Coronary artery (tissue), 2 donors: ENCODE measurements around the gene IQCH.

ENCODE experiments used
- DNase-seq: peaks from one replicate; pipeline ENCODE4 v3.0.0-alpha.2; 2017; ENCODE audit warnings: low spot score
- H3K27ac ChIP-seq, 2 donors: fragments of 200-600 bp; sonication (generic); one replicate each; pipeline ENCODE4 v1.5.1; 2016 to 2019
- H3K4me3 ChIP-seq: fragments of 200-600 bp; sonication (generic); 2 replicates; pipeline ENCODE4 v1.5.1; 2016; ENCODE audit warnings: mild to moderate bottlenecking, moderate library complexity
- CTCF ChIP-seq: fragments of 200-600 bp; sonication (generic); IDR thresholded peaks from one replicate; pipeline ENCODE4 v1.5.1; 2019; ENCODE audit warnings: antibody characterized with exemption

Gene IQCH

GRCh38 chr15:67458331-67459029 is 203.9 kb downstream of the IQCH start:
- Histone ChIP-seq H3K27ac (no peak overlapping the region), H3K4me3 (no peak overlapping the region)
- TF ChIP-seq CTCF, result no peak
- no peak for DNase-seq

DNA sequence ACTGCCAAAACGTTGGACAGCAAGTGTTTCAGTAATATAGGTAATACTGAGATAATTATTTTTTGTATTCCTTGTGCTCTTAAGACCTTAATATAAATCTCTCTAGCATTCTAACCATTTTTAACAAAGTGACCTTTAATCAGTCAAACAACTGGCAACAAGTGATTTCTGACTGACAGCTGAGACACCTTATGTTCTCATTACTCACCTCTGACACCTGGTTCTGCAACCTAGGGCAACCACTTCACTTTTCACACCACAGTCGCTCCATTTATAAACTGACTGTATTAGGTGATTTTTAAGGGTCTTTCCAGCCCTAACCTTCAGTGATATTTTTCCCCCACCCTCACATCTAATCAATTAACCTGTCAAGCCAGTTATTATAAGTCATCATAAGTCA is 205.9 kb downstream of the IQCH start:
- Histone ChIP-seq H3K27ac (no peak overlapping the region), H3K4me3 (no peak overlapping the region)
- TF ChIP-seq CTCF, result no peak
- no peak for DNase-seq

GRCh38 chr15:67461735-67462134 is 207.1 kb downstream of the IQCH start:
- H3K4me3 ChIP-seq, result no peak overlapping the region
- H3K27ac ChIP-seq, result no peak overlapping the region
- no peak for TF ChIP-seq CTCF
- no peak for DNase-seq

DNA sequence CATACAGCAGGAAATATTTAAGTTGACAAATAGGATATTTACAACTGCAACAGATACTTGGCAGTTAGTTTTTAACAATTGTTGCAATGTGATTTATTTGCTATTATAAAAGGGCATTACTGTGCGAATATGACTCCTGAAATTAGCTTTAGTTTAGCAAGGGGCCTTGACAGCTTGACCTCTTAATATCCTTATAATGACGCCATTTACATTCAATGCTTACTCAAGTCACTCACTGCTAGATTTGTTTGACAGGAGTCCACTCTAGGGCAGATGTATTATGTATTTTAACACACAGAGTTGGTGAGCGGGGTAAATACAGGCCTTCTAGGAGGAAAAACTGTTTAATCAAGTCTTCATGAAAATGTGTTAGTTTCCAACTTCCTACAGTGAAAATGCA is 208.3 kb downstream of the IQCH start:
- H3K4me3 ChIP-seq, result no peak overlapping the region
- DNase-seq, result no peak
- no peak overlapping the region for H3K27ac ChIP-seq
- no peak for TF ChIP-seq CTCF

DNA sequence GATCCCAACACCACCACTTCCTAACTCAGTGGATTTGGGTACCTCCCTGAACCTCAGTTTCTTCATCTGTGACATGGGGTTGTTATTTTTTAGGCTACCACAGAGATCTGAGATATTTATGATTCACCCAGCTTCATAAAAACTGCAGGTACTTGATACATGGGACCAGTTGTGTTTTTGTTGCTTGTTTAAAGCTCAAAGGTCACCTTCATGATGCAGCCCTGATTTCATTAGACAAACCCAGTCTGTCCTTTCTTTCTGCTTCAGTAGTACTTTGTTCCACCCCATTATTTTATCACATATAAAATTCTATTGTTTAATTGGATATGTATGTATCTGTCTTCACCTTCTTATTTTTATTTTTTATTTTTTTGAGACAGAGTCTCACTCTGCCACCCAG is 208.9 kb downstream of the IQCH start:
- Histone ChIP-seq H3K4me3 (no peak overlapping the region), H3K27ac (no peak overlapping the region)
- no peak for TF ChIP-seq CTCF
- DNase-seq, result no peak

DNA sequence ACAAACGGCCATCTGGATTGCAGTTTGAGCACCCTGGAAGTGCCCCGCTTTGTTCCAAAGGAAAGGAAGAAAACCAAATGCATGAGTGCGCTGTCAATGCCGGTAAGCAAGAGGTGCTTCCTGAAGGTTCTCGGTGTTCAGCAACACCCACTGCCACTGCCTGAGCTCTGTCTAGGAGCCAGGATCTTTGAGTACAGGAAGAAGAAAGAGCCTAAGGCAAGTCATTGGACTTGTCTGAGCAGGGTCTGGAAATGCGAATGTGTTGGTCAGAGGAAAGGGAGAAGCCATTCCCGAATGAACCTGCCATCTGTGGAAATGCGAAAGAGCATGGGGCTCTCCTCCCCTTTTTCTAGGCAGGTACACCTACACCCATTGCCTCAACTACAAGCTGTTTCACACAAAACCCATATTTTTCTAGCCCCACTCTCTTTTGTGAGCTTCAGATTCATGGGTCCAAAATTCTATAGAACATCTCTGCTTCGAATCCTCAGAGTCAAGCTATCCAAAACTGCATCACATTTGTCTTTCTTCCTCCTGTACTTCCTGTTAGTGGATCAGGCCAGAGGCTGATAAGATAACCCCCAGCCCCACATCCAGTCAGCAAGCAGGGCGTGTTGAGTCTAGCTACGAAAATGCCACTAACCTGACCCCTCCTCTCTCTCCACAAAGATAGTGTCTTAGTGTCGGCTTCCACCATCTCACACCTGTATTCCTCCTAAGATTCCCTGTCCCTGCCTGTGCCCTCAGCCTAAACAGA is 210.8 kb downstream of the IQCH start:
- no peak overlapping the region for H3K4me3 ChIP-seq
- no peak for DNase-seq
- H3K27ac ChIP-seq, result no peak overlapping the region
- no peak for TF ChIP-seq CTCF

DNA sequence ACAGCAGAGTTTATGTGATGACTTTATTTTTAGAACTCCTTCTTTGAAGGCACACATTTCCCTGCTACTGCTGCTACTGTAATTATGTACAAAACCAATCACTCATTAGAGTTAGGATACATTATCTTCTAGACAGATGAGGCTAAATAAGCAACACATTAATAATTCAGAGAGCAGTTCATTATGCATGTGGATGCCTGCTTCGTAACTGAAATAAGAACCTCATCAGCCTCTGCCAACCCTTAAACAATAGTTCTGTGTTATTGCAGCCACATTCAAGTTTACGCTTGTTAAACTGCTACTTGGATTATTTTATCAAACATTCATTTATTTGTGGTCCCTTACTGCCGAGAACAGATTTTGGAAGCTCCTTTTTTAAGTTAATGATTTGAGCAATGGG is 213.8 kb downstream of the IQCH start:
- DNase-seq, result no peak
- H3K4me3 ChIP-seq, result no peak overlapping the region
- H3K27ac ChIP-seq, result no peak overlapping the region
- no peak for TF ChIP-seq CTCF
